OCI-LY3 (cell line): ENCODE results near the gene AGRN.

Experiments
- H2AFZ ChIP-seq: fragments of 200-600, 300-600 bp; shearing (Covaris generic); 2 replicates; pipeline ENCODE4 v1.6.0; 2014; ENCODE audit warnings: antibody characterized with exemption, low read depth, low read length
- H3K27ac ChIP-seq: fragments of 200-600, 300-600 bp; sonication (generic); 2 replicates; pipeline ENCODE4 v1.5.1; 2014; ENCODE audit warnings: mild to moderate bottlenecking, low read length, moderate library complexity, mixed read lengths
- H3K27me3 ChIP-seq: fragments of 200-600, 300-600 bp; sonication (generic); 2 replicates; pipeline ENCODE4 v1.6.1; 2014; ENCODE audit warnings: low read depth, low read length, mixed read lengths
- H3K36me3 ChIP-seq: fragments of 200-600, 300-600 bp; sonication (generic); replicated peaks from 2 replicates; pipeline ENCODE3; 2014; ENCODE audit warnings: low read depth, low read length, mixed read lengths
- H3K4me1 ChIP-seq: fragments of 300-600, 200-600 bp; sonication (generic); 2 replicates; pipeline ENCODE4 v1.6.1; 2014; ENCODE audit warnings: low read length, mixed read lengths
- H3K4me2 ChIP-seq: fragments of 200-600, 300-600 bp; sonication (generic); 2 replicates; pipeline ENCODE4 v1.6.1; 2014; ENCODE audit warnings: low read length, mixed read lengths
- H3K4me3 ChIP-seq: fragments of 300-600, 200-600 bp; sonication (generic); 2 replicates; pipeline ENCODE4 v1.5.1; 2014; ENCODE audit warnings: antibody characterized with exemption, mild to moderate bottlenecking, low read length, moderate library complexity
- H3K79me2 ChIP-seq: fragments of 300-600, 200-600 bp; shearing (Covaris generic); 2 replicates; pipeline ENCODE4 v1.6.1; 2014; ENCODE audit warnings: mild to moderate bottlenecking, low read length, mixed read lengths
- H3K9ac ChIP-seq: fragments of 300-600, 200-600 bp; shearing (Covaris generic); 2 replicates; pipeline ENCODE4 v1.6.0; 2014; ENCODE audit warnings: mild to moderate bottlenecking, low read length, moderate library complexity
- H3K9me3 ChIP-seq: fragments of 200-600, 300-600 bp; shearing (Covaris generic); 2 replicates; pipeline ENCODE4 v1.6.1; 2014; ENCODE audit warnings: low read length, mixed read lengths; ENCODE audit not compliant: insufficient read depth
- H4K20me1 ChIP-seq: fragments of 200-600, 300-600 bp; sonication (generic); 2 replicates; pipeline ENCODE4 v1.6.1; 2016; ENCODE audit warnings: low read length, mixed read lengths; ENCODE audit not compliant: insufficient read depth
- EZH2phosphoT487 ChIP-seq: fragments of 200-600 bp; shearing (Covaris generic); IDR thresholded peaks from 2 replicates; pipeline ENCODE4 v1.6.1; 2018; ENCODE audit warnings: antibody characterized with exemption, mixed run types, low read depth
- TF ChIP-seq, protein P1 (sequence below): fragments of 200-600, 300-600 bp; sonication (generic); IDR thresholded peaks from 2 replicates; pipeline ENCODE4 v1.5.1; 2014; ENCODE audit warnings: antibody characterized with exemption, low read length, low read depth

The AGRN gene

GRCh38 chr1:1091344-1092148 lies 71.6 kb downstream of the AGRN start:
- no peaks in the 10 kb centered on the region for H3K9me3 ChIP-seq
- H2AFZ ChIP-seq, result no peak overlapping the region
- no peak overlapping the region for H3K4me2 ChIP-seq
- no peak overlapping the region for H3K27ac ChIP-seq
- TF ChIP-seq, protein P1, sequence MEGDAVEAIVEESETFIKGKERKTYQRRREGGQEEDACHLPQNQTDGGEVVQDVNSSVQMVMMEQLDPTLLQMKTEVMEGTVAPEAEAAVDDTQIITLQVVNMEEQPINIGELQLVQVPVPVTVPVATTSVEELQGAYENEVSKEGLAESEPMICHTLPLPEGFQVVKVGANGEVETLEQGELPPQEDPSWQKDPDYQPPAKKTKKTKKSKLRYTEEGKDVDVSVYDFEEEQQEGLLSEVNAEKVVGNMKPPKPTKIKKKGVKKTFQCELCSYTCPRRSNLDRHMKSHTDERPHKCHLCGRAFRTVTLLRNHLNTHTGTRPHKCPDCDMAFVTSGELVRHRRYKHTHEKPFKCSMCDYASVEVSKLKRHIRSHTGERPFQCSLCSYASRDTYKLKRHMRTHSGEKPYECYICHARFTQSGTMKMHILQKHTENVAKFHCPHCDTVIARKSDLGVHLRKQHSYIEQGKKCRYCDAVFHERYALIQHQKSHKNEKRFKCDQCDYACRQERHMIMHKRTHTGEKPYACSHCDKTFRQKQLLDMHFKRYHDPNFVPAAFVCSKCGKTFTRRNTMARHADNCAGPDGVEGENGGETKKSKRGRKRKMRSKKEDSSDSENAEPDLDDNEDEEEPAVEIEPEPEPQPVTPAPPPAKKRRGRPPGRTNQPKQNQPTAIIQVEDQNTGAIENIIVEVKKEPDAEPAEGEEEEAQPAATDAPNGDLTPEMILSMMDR, result no peak
- no peak for TF ChIP-seq EZH2phosphoT487
- no peaks in the 10 kb centered on the region for H3K27me3 ChIP-seq
- H3K4me3 ChIP-seq, result no peak overlapping the region
- H3K9ac ChIP-seq, result no peak overlapping the region
- no peaks in the 10 kb centered on the region for H3K79me2 ChIP-seq
- no peaks in the 10 kb centered on the region for H3K4me1 ChIP-seq
- H4K20me1 ChIP-seq, result no peaks in the 10 kb centered on the region; the same call in 1 of the 2 replicates
- no peaks in the 10 kb centered on the region for H3K36me3 ChIP-seq

- H3K4me2 ChIP-seq, result no peak overlapping the region
- no peaks in the 10 kb centered on the region; the same call in 1 of the 2 replicates for H4K20me1 ChIP-seq
- H3K36me3 ChIP-seq, result no peaks in the 10 kb centered on the region
- no peaks in the 10 kb centered on the region for H3K9me3 ChIP-seq
- TF ChIP-seq EZH2phosphoT487, result no peak
- TF ChIP-seq, protein P1, result no peak
- H3K79me2 ChIP-seq, result no peaks in the 10 kb centered on the region
- no peak overlapping the region for H3K4me3 ChIP-seq
- H3K9ac ChIP-seq, result no peak overlapping the region
- no peak overlapping the region for H2AFZ ChIP-seq
- no peaks in the 10 kb centered on the region for H3K4me1 ChIP-seq
- no peaks in the 10 kb centered on the region for H3K27me3 ChIP-seq
- no peak overlapping the region for H3K27ac ChIP-seq
These were observed 72.4 kb downstream of the AGRN start for GRCh38 chr1:1092149-1092855.

- Histone ChIP-seq H3K4me3 (no peak overlapping the region), H3K9me3 (no peaks in the 10 kb centered on the region), H3K4me2 (no peak overlapping the region), H4K20me1 (no peaks in the 10 kb centered on the region; the same call in 1 of the 2 replicates), H3K79me2 (no peaks in the 10 kb centered on the region), H3K4me1 (no peaks in the 10 kb centered on the region), H3K36me3 (no peaks in the 10 kb centered on the region), H3K9ac (no peak overlapping the region), H2AFZ (no peak overlapping the region), H3K27ac (no peak overlapping the region), H3K27me3 (no peaks in the 10 kb centered on the region)
- TF ChIP-seq, protein P1, result no peak
- no peak for TF ChIP-seq EZH2phosphoT487
These were observed 73.1 kb downstream of the AGRN start for GRCh38 chr1:1092894-1093609.

- H4K20me1 ChIP-seq, result no peaks in the 10 kb centered on the region; the same call in 1 of the 2 replicates
- no peak overlapping the region for H3K4me3 ChIP-seq
- no peaks in the 10 kb centered on the region for H3K79me2 ChIP-seq
- H3K9me3 ChIP-seq, result no peaks in the 10 kb centered on the region
- H3K36me3 ChIP-seq, result no peaks in the 10 kb centered on the region
- H3K9ac ChIP-seq, result no peak overlapping the region
- no peaks in the 10 kb centered on the region for H3K4me1 ChIP-seq
- no peaks in the 10 kb centered on the region for H3K27me3 ChIP-seq
- H3K27ac ChIP-seq, result no peak overlapping the region
- H3K4me2 ChIP-seq, result no peak overlapping the region
- H2AFZ ChIP-seq, result no peak overlapping the region
- TF ChIP-seq, protein P1, result no peak
These were observed 73.7 kb downstream of the AGRN start for GRCh38 chr1:1093610-1093943.
